Nephron (organoid): Measurements from ENCODE around the gene ULBP2.
"Not testable (repeated sequence)": the region's sequence is repeated elsewhere in the genome, so short reads cannot be mapped to it uniquely, and the experiment has no call there.

Experiments
- H3K27ac Mint-ChIP-seq, 3 experiments: 2 replicates each; pipeline ENCODE4 v1.8.0; 2020; ENCODE audit warnings: mixed read lengths in 3 of 3, mild to moderate bottlenecking in 2 of 3, moderate library complexity in 1 of 3
- H3K27me3 Mint-ChIP-seq: 2 replicates; pipeline ENCODE4 v1.8.0; 2021; ENCODE audit warnings: low read depth, mild to moderate bottlenecking, moderate library complexity, mixed read lengths
- H3K36me3 Mint-ChIP-seq: 2 replicates; pipeline ENCODE4 v1.8.0; 2020; ENCODE audit warnings: low read depth, mixed read lengths
- H3K4me1 Mint-ChIP-seq: 2 replicates; pipeline ENCODE4 v1.8.0; 2020; ENCODE audit warnings: mixed read lengths
- H3K4me3 Mint-ChIP-seq, 3 experiments: 2 replicates each; pipeline ENCODE4 v1.8.0; 2020; ENCODE audit warnings: mild to moderate bottlenecking in 3 of 3, mixed read lengths in 3 of 3, moderate library complexity in 2 of 3
- H3K9me3 Mint-ChIP-seq: 2 replicates; pipeline ENCODE4 v1.8.0; 2020; ENCODE audit warnings: mixed read lengths
- TF ChIP-seq, protein P1 (sequence below), 3 experiments: fragments of 200-600 bp; sonication (generic); IDR thresholded peaks; one replicate each; pipeline ENCODE4 v1.5.0; 2021; ENCODE audit warnings: antibody characterized with exemption in 3 of 3; ENCODE audit not compliant: unreplicated experiment in 3 of 3

Gene ULBP2

GRCh38 chr6:149990212-149990660 lies 48.4 kb downstream of the ULBP2 start:
- H3K4me3 Mint-ChIP-seq = peak overlapping the region; percentile 36 to 72 (median 50)
- peaks cover 11% of the 10 kb centered on the region for H3K4me1 Mint-ChIP-seq
- TF ChIP-seq, protein P1, sequence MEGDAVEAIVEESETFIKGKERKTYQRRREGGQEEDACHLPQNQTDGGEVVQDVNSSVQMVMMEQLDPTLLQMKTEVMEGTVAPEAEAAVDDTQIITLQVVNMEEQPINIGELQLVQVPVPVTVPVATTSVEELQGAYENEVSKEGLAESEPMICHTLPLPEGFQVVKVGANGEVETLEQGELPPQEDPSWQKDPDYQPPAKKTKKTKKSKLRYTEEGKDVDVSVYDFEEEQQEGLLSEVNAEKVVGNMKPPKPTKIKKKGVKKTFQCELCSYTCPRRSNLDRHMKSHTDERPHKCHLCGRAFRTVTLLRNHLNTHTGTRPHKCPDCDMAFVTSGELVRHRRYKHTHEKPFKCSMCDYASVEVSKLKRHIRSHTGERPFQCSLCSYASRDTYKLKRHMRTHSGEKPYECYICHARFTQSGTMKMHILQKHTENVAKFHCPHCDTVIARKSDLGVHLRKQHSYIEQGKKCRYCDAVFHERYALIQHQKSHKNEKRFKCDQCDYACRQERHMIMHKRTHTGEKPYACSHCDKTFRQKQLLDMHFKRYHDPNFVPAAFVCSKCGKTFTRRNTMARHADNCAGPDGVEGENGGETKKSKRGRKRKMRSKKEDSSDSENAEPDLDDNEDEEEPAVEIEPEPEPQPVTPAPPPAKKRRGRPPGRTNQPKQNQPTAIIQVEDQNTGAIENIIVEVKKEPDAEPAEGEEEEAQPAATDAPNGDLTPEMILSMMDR (IDR thresholded peaks at IDR 0.05; ENCODE audit: unreplicated experiment in 3 of 3) = no peak
- H3K27me3 Mint-ChIP-seq = peaks cover 100% of the 10 kb centered on the region
- H3K27ac Mint-ChIP-seq = no peak overlapping the region
- H3K9me3 Mint-ChIP-seq = peaks cover 40% of the 10 kb centered on the region
- H3K36me3 Mint-ChIP-seq = no peaks in the 10 kb centered on the region

- no peaks in the 10 kb centered on the region for H3K36me3 Mint-ChIP-seq
- H3K27ac Mint-ChIP-seq = no peak overlapping the region
- TF ChIP-seq, protein P1 (IDR thresholded peaks at IDR 0.05; ENCODE audit: unreplicated experiment in 3 of 3) = no peak
- H3K9me3 Mint-ChIP-seq = peaks cover 37% of the 10 kb centered on the region
- H3K4me3 Mint-ChIP-seq = peak overlapping the region; percentile 36 to 72 (median 50)
- peaks cover 11% of the 10 kb centered on the region for H3K4me1 Mint-ChIP-seq
- peaks cover 100% of the 10 kb centered on the region for H3K27me3 Mint-ChIP-seq
Observed at GRCh38 chr6:149990661-149991471, 49.1 kb downstream of the ULBP2 start.

- H3K27ac Mint-ChIP-seq, H3K36me3 Mint-ChIP-seq: not testable (repeated sequence)
- Mint-ChIP-seq H3K4me1 (peaks cover 11% of the 10 kb centered on the region), H3K27me3 (peaks cover 100% of the 10 kb centered on the region), H3K9me3 (peaks cover 37% of the 10 kb centered on the region), H3K4me3 (peak overlapping the region in 2 of 3 experiments; percentile 20 to 38)
Observed at GRCh38 chr6:149991472-149991795, 49.6 kb downstream of the ULBP2 start.

DNA sequence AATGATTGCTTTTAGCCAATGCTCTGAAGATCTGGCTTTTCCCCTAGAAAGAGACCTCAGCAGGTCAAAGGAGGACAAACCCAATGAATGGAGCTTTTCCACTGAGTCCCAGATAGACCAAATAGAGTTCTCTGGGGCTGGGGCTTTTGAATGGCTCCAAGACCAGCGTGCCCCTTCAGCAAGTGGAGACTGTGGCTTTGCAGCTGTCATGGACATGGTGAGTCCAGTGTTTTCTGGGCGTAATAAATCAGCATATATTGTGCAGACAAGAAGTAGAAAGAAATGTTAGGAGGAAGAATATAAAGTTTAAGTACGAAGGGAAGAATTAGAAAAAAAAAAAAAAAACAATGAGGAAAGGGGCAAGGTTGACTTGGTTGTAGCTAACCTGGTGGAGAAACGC lies 50.0 kb downstream of the ULBP2 start:
- H3K36me3 Mint-ChIP-seq = no peaks in the 10 kb centered on the region
- no peak overlapping the region for H3K4me3 Mint-ChIP-seq
- peaks cover 11% of the 10 kb centered on the region for H3K4me1 Mint-ChIP-seq
- peaks cover 100% of the 10 kb centered on the region for H3K27me3 Mint-ChIP-seq
- TF ChIP-seq, protein P1 (IDR thresholded peaks at IDR 0.05; ENCODE audit: unreplicated experiment in 3 of 3) = no peak
- peaks cover 37% of the 10 kb centered on the region for H3K9me3 Mint-ChIP-seq
- H3K27ac Mint-ChIP-seq = no peak overlapping the region

GRCh38 chr6:149995235-149995750 lies 53.5 kb downstream of the ULBP2 start:
- Mint-ChIP-seq H3K9me3 (peaks cover 11% of the 10 kb centered on the region), H3K36me3 (no peaks in the 10 kb centered on the region), H3K4me3 (no peak overlapping the region), H3K27ac (no peak overlapping the region), H3K4me1 (peaks cover 4% of the 10 kb centered on the region), H3K27me3 (peaks cover 99% of the 10 kb centered on the region)
- TF ChIP-seq, protein P1 (IDR thresholded peaks at IDR 0.05; ENCODE audit: unreplicated experiment in 3 of 3) = no peak

DNA sequence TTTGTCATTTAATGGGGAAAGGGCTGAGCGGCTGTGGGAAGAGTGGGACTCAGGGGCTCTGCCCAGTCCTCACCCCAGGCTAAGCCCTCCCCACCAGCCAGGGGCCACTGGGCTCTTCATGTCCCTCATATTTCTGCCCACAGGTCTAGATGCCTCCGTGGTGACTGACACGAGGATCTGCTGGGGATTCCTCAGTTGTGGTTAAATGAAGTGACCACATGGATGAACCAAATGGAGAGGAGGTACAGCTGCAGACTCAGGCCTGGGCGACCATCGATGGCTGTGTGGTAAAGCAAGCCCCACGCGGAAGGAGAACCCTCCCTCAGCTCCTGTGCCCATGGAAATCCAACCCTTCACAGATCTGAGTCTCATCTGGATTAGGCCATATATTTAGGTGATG lies 54.2 kb downstream of the ULBP2 start:
- Mint-ChIP-seq H3K27me3 (peaks cover 99% of the 10 kb centered on the region), H3K36me3 (no peaks in the 10 kb centered on the region), H3K4me1 (no peaks in the 10 kb centered on the region), H3K9me3 (peaks cover 8% of the 10 kb centered on the region), H3K4me3 (no peak overlapping the region), H3K27ac (no peak overlapping the region)
- TF ChIP-seq, protein P1 (IDR thresholded peaks at IDR 0.05; ENCODE audit: unreplicated experiment in 3 of 3) = no peak
